H1 (cell line): Measurements from ENCODE around the gene CXCL16. TPM values are rescaled to one million over a fixed set of nuclear protein-coding genes. Genes with fewer than 3 reads are reported as not detected.

Experiments
- CTCF ChIA-PET: fragments of 300-600 bp; sonication (Branson Sonifier 250); formaldehyde crosslinking; loops from one replicate; lab custom pipeline; 2021; ENCODE audit not compliant: partially characterized antibody; lab: Charles Lee
- POLR2A ChIA-PET: fragments of 300-600 bp; sonication (Branson Sonifier 250); formaldehyde crosslinking; loops from one replicate; lab custom pipeline; 2021; ENCODE audit warnings: inconsistent platforms; ENCODE audit not compliant: partially characterized antibody; lab: Charles Lee
- DNase-seq, 2 experiments: peaks; one replicate each; pipeline versions ENCODE4 v3.0.0 to v3.0.0-alpha.2; 2010 to 2022; ENCODE audit warnings: low spot score in 2 of 2, low read depth in 1 of 2, mixed read lengths in 1 of 2
- FAIRE-seq: peaks from 2 replicates; lab custom pipeline; 2011; peaks lifted over from hg19 to GRCh38; lab: Jason Lieb, UNC
- H2AFZ ChIP-seq: 2 replicates; pipeline ENCODE4 v1.8.1; 2012; ENCODE audit warnings: low read length, inconsistent platforms
- H2AK5ac ChIP-seq: 2 replicates; pipeline ENCODE4 v1.6.1; 2013; ENCODE audit warnings: low read depth, low read length
- H2BK120ac ChIP-seq: replicated peaks from 2 replicates; pipeline ENCODE3; 2013; ENCODE audit warnings: low read depth, low read length, inconsistent platforms
- H2BK12ac ChIP-seq: 2 replicates; pipeline ENCODE4 v1.6.1; 2013; ENCODE audit warnings: low read depth, low read length
- H2BK15ac ChIP-seq: 2 replicates; pipeline ENCODE4 v1.6.1; 2013; ENCODE audit warnings: low read length
- H2BK20ac ChIP-seq: 2 replicates; pipeline ENCODE4 v1.6.1; 2013; ENCODE audit warnings: low read length
- H2BK5ac ChIP-seq: 2 replicates; pipeline ENCODE4 v1.6.1; 2013; ENCODE audit warnings: low read depth, low read length
- H3K14ac ChIP-seq: 2 replicates; pipeline ENCODE4 v1.6.1; 2013; ENCODE audit warnings: inconsistent platforms; ENCODE audit not compliant: insufficient read length
- H3K18ac ChIP-seq: 2 replicates; pipeline ENCODE4 v1.6.1; 2013; ENCODE audit warnings: low read length; ENCODE audit errors: extremely low read depth
- H3K23ac ChIP-seq: 2 replicates; pipeline ENCODE4 v1.6.1; 2013; ENCODE audit warnings: inconsistent platforms; ENCODE audit not compliant: insufficient read length
- H3K23me2 ChIP-seq: 2 replicates; pipeline ENCODE4 v1.6.1; 2013; ENCODE audit warnings: low read depth, low read length
- H3K27ac ChIP-seq: 2 replicates; pipeline ENCODE4 v1.6.1; 2011; ENCODE audit warnings: low read depth, low read length, inconsistent platforms
- H3K27me3 ChIP-seq, 4 experiments: replicated peaks in 1 of 4; 1 replicate in 1 of 4; 2 replicates in 3 of 4; pipeline versions ENCODE4 v1.6.1 to v1.8.1; 2011 to 2013; ENCODE audit warnings: low read length in 3 of 4, mild to moderate bottlenecking in 3 of 4, inconsistent platforms in 2 of 4, mixed read lengths in 2 of 4, moderate library complexity in 1 of 4; ENCODE audit not compliant: control insufficient read depth in 3 of 4, insufficient read depth in 3 of 4; ENCODE audit errors: extremely low read depth in 1 of 4
- H3K36me3 ChIP-seq, 4 experiments: 2 replicates each; pipeline versions ENCODE4 v1.6.1 to v1.8.1; 2011 to 2013; ENCODE audit warnings: mild to moderate bottlenecking in 4 of 4, low read length in 3 of 4, moderate library complexity in 2 of 4, control low read depth in 1 of 4, inconsistent platforms in 1 of 4; ENCODE audit not compliant: insufficient read depth in 4 of 4, control insufficient read depth in 2 of 4
- H3K4ac ChIP-seq: replicated peaks from 2 replicates; pipeline ENCODE3; 2013; ENCODE audit warnings: low read length, low read depth, mixed read lengths, inconsistent platforms; ENCODE audit not compliant: insufficient read length
- H3K4me1 ChIP-seq, 4 experiments: replicated peaks in 1 of 4; 1 replicate in 1 of 4; 2 replicates in 3 of 4; pipeline versions ENCODE4 v1.6.1 to v1.8.1; 2011 to 2013; ENCODE audit warnings: low read length in 3 of 4, inconsistent platforms in 2 of 4, mixed read lengths in 1 of 4; ENCODE audit not compliant: insufficient read depth in 4 of 4, control insufficient read depth in 3 of 4
- H3K4me2 ChIP-seq, 2 experiments: 2 replicates each; pipeline versions ENCODE4 v1.6.1 to v1.8.1; 2011 to 2013; ENCODE audit warnings: low read depth in 2 of 2, low read length in 2 of 2, control low read depth in 1 of 2, inconsistent platforms in 1 of 2, mild to moderate bottlenecking in 1 of 2; ENCODE audit not compliant: insufficient read depth in 1 of 2
- H3K4me3 ChIP-seq, 4 experiments: fragments of 200-600, 300-600 bp in 1 of 4; sonication (generic), shearing (Covaris generic), sonication (Bioruptor Twin) in 1 of 4; 2 replicates each; pipeline versions ENCODE4 v1.5.1 to v1.8.1; 2011 to 2016; ENCODE audit warnings: low read length in 4 of 4, low read depth in 3 of 4, control low read depth in 2 of 4, inconsistent platforms in 2 of 4, mild to moderate bottlenecking in 2 of 4, mixed read lengths in 1 of 4, moderate library complexity in 1 of 4; ENCODE audit not compliant: insufficient read depth in 2 of 4; ENCODE audit errors: extremely low read depth in 1 of 4
- H3K56ac ChIP-seq: replicated peaks from 2 replicates; pipeline ENCODE3; 2013; ENCODE audit warnings: low read depth, mild to moderate bottlenecking, mixed read lengths, low read length, inconsistent platforms; ENCODE audit not compliant: insufficient read length
- H3K79me1 ChIP-seq: 2 replicates; pipeline ENCODE4 v1.6.1; 2013; ENCODE audit warnings: low read depth, low read length, control low read depth
- H3K79me2 ChIP-seq, 2 experiments: 2 replicates each; pipeline versions ENCODE4 v1.6.1 to v1.8.1; 2012 to 2013; ENCODE audit warnings: low read length in 2 of 2, mild to moderate bottlenecking in 2 of 2, inconsistent platforms in 1 of 2; ENCODE audit not compliant: insufficient read depth in 2 of 2, control insufficient read depth in 1 of 2
- H3K9ac ChIP-seq, 4 experiments: replicated peaks in 1 of 4; 1 replicate in 1 of 4; 2 replicates in 3 of 4; pipeline versions ENCODE4 v1.6.1 to v1.8.1; 2011 to 2013; ENCODE audit warnings: low read depth in 3 of 4, low read length in 3 of 4, control low read depth in 2 of 4, mild to moderate bottlenecking in 2 of 4, moderate library complexity in 2 of 4, inconsistent platforms in 1 of 4; ENCODE audit errors: extremely low read depth in 1 of 4
- H3K9me3 ChIP-seq, 2 experiments: 2 replicates each; pipeline versions ENCODE4 v1.6.1 to v1.8.1; 2012 to 2013; ENCODE audit warnings: mild to moderate bottlenecking in 2 of 2, moderate library complexity in 2 of 2, control low read depth in 1 of 2, inconsistent platforms in 1 of 2, low read depth in 1 of 2, low read length in 1 of 2, mixed read lengths in 1 of 2; ENCODE audit not compliant: insufficient read depth in 2 of 2
- H4K20me1 ChIP-seq, 2 experiments: replicated peaks in 1 of 2; 2 replicates each; pipeline versions ENCODE3 to v1.8.1; 2011 to 2013; ENCODE audit warnings: inconsistent platforms in 2 of 2, low read length in 2 of 2, mild to moderate bottlenecking in 1 of 2; ENCODE audit not compliant: insufficient read depth in 2 of 2, control insufficient read depth in 1 of 2
- H4K5ac ChIP-seq: 2 replicates; pipeline ENCODE4 v1.6.1; 2013; ENCODE audit warnings: low read length, low read depth, mixed read lengths, inconsistent platforms; ENCODE audit not compliant: insufficient read length
- H4K8ac ChIP-seq: 2 replicates; pipeline ENCODE4 v1.8.0; 2013; ENCODE audit warnings: mild to moderate bottlenecking, moderate library complexity, low read length, inconsistent platforms; ENCODE audit not compliant: insufficient read depth; ENCODE audit errors: extremely low read depth
- H4K91ac ChIP-seq: replicated peaks from 2 replicates; pipeline ENCODE3; 2013; ENCODE audit warnings: low read length, mixed read lengths, inconsistent platforms; ENCODE audit not compliant: insufficient read length
- BCL11A ChIP-seq, 2 experiments: IDR thresholded peaks; one replicate each; pipeline ENCODE4 v1.6.1; 2011; ENCODE audit warnings: low read depth in 2 of 2, low read length in 2 of 2, mild to moderate bottlenecking in 2 of 2
- BRCA1 ChIP-seq: IDR thresholded peaks from 2 replicates; pipeline ENCODE4 v1.6.1; 2012; ENCODE audit warnings: low read depth, low read length, improper control_type of control experiment
- CBX5 ChIP-seq: fragments of 300-800, 300-1000 bp; sonication (generic); IDR thresholded peaks from 2 replicates; pipeline ENCODE4 v1.7.1; 2016; ENCODE audit warnings: antibody characterized with exemption, low read length, low read depth
- CTBP2 ChIP-seq: IDR thresholded peaks from 2 replicates; pipeline ENCODE4 v1.7.0; 2011; ENCODE audit warnings: borderline replicate concordance, mild to moderate bottlenecking, moderate library complexity, mixed read lengths, low read length; ENCODE audit not compliant: insufficient read depth, insufficient read length
- CTCF ChIP-seq, 3 experiments: IDR thresholded peaks; 1 replicate in 2 of 3; 2 replicates in 1 of 3; pipeline versions ENCODE4 v1.5.1 to v1.6.1; 2011; ENCODE audit warnings: low read length in 3 of 3, mild to moderate bottlenecking in 3 of 3, inconsistent platforms in 2 of 3, low read depth in 1 of 3, moderate library complexity in 1 of 3; ENCODE audit not compliant: insufficient read depth in 1 of 3; ENCODE audit errors: control extremely low read depth in 1 of 3
- HDAC6 ChIP-seq: IDR thresholded peaks from one replicate; pipeline ENCODE4 v1.7.1; 2012; ENCODE audit warnings: low read depth, mild to moderate bottlenecking, inconsistent platforms, low read length, moderate library complexity
- KDM4A ChIP-seq: IDR thresholded peaks from one replicate; pipeline ENCODE4 v1.7.1; 2012; ENCODE audit warnings: low read depth, mild to moderate bottlenecking, moderate library complexity, low read length, inconsistent platforms; ENCODE audit not compliant: severe bottlenecking
- SIX5 ChIP-seq: IDR thresholded peaks from 2 replicates; pipeline ENCODE4 v1.6.1; 2011; ENCODE audit warnings: mild to moderate bottlenecking, low read depth, low read length
- SP2 ChIP-seq: IDR thresholded peaks from 2 replicates; pipeline ENCODE4 v1.6.1; 2012; ENCODE audit warnings: mild to moderate bottlenecking, low read length, inconsistent platforms
- TCF12 ChIP-seq: IDR thresholded peaks from 2 replicates; pipeline ENCODE4 v1.6.1; 2011; ENCODE audit warnings: low read depth, mild to moderate bottlenecking, low read length
- YY1 ChIP-seq: IDR thresholded peaks from 2 replicates; pipeline ENCODE4 v1.6.1; 2011; ENCODE audit warnings: low read depth, mild to moderate bottlenecking, low read length
- ZNF274 ChIP-seq: IDR thresholded peaks from 2 replicates; pipeline ENCODE4 v1.7.0; 2012; ENCODE audit warnings: low read length, borderline replicate concordance; ENCODE audit errors: extremely low read depth
- WGBS, 2 experiments: shearing (Covaris generic) in 1 of 2; methylation state at CpG; one replicate each; pipeline versions ENCODE4 v1.1.6 to v1.1.7; 2013 to 2015; ENCODE audit warnings: low lambda C conversion rate in 2 of 2, mixed read lengths in 2 of 2, inconsistent platforms in 1 of 2, low coverage in 1 of 2, missing lambda C conversion rate in 1 of 2; ENCODE audit not compliant: insufficient replicate concordance in 2 of 2, insufficient coverage in 1 of 2, insufficient read length in 1 of 2; ENCODE audit errors: extremely low coverage in 1 of 2, missing lambda C conversion rate in 1 of 2; 5-methylcytosine and 5-hydroxymethylcytosine counted together
- polyA plus RNA-seq, 7 experiments: library from polyadenylated mRNA; depleted of rRNA in 3 of 7; stranded (reverse) in 5 of 7; unstranded in 2 of 7; fragments of >200 nt in 5 of 7; fragments of 200-250 nt in 2 of 7; gene quantifications; 1 replicate in 5 of 7; 2 replicates in 1 of 7; 4 replicates in 1 of 7; pipeline versions ENCODE4 v1.2.1 to v1.2.3, GENCODE V29; 2011 to 2013; ENCODE audit warnings: missing spikeins in 2 of 7, mixed read lengths in 2 of 7
- total RNA-seq: library from RNA; stranded (reverse); fragmentation: NEBNext Ultra II Directional; extraction: Animal tissue kit (Norgen Biotek cat#: 25700); gene quantifications from 2 replicates; pipeline ENCODE4 v1.2.1, GENCODE V29; 2021

Gene CXCL16
- total and polyA plus RNA-seq, 2 of the 8 experiments (the other 6 are each of a cell fraction or from before 2014, with no cell fraction given), result 3.5 to 4.8 TPM

- Histone ChIP-seq H4K20me1 (no peaks in the 10 kb centered on the region), H3K79me1 (no peaks in the 10 kb centered on the region; the same call in 1 of the 2 replicates), H4K91ac (no peak overlapping the region), H4K8ac (no peak overlapping the region; the same call in 1 of the 2 replicates), H2BK15ac (no peak overlapping the region), H3K27ac (no peak overlapping the region), H3K4me2 (no peak overlapping the region), H2AK5ac (no peak overlapping the region), H3K4me1 (no peaks in the 10 kb centered on the region), H3K9ac (peak overlapping the region in 1 of 4 experiments; percentile 56; a peak in 1 of 7 replicates), H2BK12ac (no peak overlapping the region), H3K36me3 (no peaks in the 10 kb centered on the region), H4K5ac (no peak overlapping the region), H3K27me3 (no peaks in the 10 kb centered on the region), H2BK120ac (no peak overlapping the region), H3K23me2 (no peaks in the 10 kb centered on the region; the same call in 1 of the 2 replicates), H3K14ac (no peak overlapping the region), H3K56ac (no peak overlapping the region), H3K4me3 (no peak overlapping the region), H3K79me2 (no peaks in the 10 kb centered on the region), H2AFZ (no peak overlapping the region), H3K18ac (no peak overlapping the region), H3K4ac (no peak overlapping the region), H2BK5ac (no peak overlapping the region), H3K9me3 (no peaks in the 10 kb centered on the region), H3K23ac (no peak overlapping the region), H2BK20ac (no peak overlapping the region)
- no peak for DNase-seq
- no peak for FAIRE-seq
- 88% methylated on average over 6 of the region's 6 CpGs; no CpG with 5 or more reads in 1 of the 2 experiments for WGBS, 2 experiments
- CTCF ChIA-PET, result interaction anchor here (0.6 to 1.5 kb wide), 2 partner anchors 11 to 572 kb away, joined by 3 to 5 read pairs; no protein-coding TSS in a partner anchor
- POLR2A ChIA-PET, result no interaction called here
- TF ChIP-seq HDAC6 (no peak), BCL11A (IDR thresholded peaks at IDR 0.05; ENCODE audit: low read depth in 2 of 2, low read length in 2 of 2) (no peak), ZNF274 (no peak), KDM4A (no peak), TCF12 (no peak), CTCF (IDR thresholded peaks at IDR 0.05; ENCODE audit: control extremely low read depth in 1 of 3, insufficient read depth in 1 of 3, low read depth in 1 of 3, low read length in 3 of 3) (no peak), SP2 (no peak), YY1 (no peak), CBX5 (no peak), CTBP2 (no peak), BRCA1 (no peak), SIX5 (no peak)
Observed at GRCh38 chr17:4768298-4768697, 28.6 kb upstream of the CXCL16 start.
